HEK293 (cell line): Measurements from ENCODE around the gene HECTD4.

Experiments
- CTCF ChIA-PET: fragments of 350-600 bp; formaldehyde crosslinking; extraction: SDS; loops from one replicate; lab custom pipeline; 2021; ENCODE audit warnings: antibody characterized with exemption; lab: Yijun Ruan, JAX
- POLR2A ChIA-PET: fragments of 300-600 bp; formaldehyde crosslinking; extraction: SDS; loops from one replicate; lab custom pipeline; 2020; ENCODE audit warnings: antibody characterized with exemption, inconsistent platforms; lab: Yijun Ruan, JAX
- H3K27ac ChIP-seq: fragments of 200-500 bp; sonication (Bioruptor generic); 2 replicates; pipeline ENCODE4 v1.5.1; 2014; ENCODE audit warnings: low read depth, low read length, control low read depth, inconsistent platforms; ENCODE audit errors: extremely low read depth
- H3K36me3 ChIP-seq, 2 experiments: fragments of 200-500 bp in 1 of 2; sonication (Bioruptor generic) in 1 of 2; 1 replicate in 1 of 2; 2 replicates in 1 of 2; pipeline ENCODE4 v1.5.1; 2014 to 2017; ENCODE audit warnings: inconsistent platforms in 2 of 2, low read length in 2 of 2; ENCODE audit not compliant: control insufficient read depth in 2 of 2, insufficient read depth in 1 of 2
- H3K4me1 ChIP-seq: fragments of 200-500 bp; sonication (Bioruptor generic); 2 replicates; pipeline ENCODE4 v1.5.1; 2014; ENCODE audit warnings: mild to moderate bottlenecking, low read length, inconsistent platforms; ENCODE audit not compliant: control insufficient read depth, insufficient read depth
- H3K4me3 ChIP-seq: 2 replicates; pipeline ENCODE4 v1.5.1; 2011; ENCODE audit warnings: low read depth, mild to moderate bottlenecking, control low read depth, low read length, moderate library complexity
- H3K9me3 ChIP-seq: fragments of 200-500 bp; sonication (Bioruptor generic); 2 replicates; pipeline ENCODE4 v1.5.1; 2014; ENCODE audit warnings: low read depth, low read length, inconsistent platforms; ENCODE audit not compliant: control insufficient read depth, insufficient read depth
- BCL11B ChIP-seq: fragments of 450-650 bp; formaldehyde crosslinking; IDR thresholded peaks from 2 replicates; pipeline ENCODE4 v1.5.1; 2016; ENCODE audit warnings: low read depth, missing biosample characterization, missing genetic modification characterization
- GLI2 ChIP-seq: fragments of 450-650 bp; formaldehyde crosslinking; IDR thresholded peaks from 2 replicates; pipeline ENCODE4; 2017; ENCODE audit warnings: missing biosample characterization, missing genetic modification characterization, low read depth, borderline replicate concordance
- SP7 ChIP-seq: fragments of 450-650 bp; formaldehyde crosslinking; IDR thresholded peaks from 2 replicates; pipeline ENCODE4 v1.5.1; 2016; ENCODE audit warnings: missing biosample characterization, missing genetic modification characterization
- ZBTB20 ChIP-seq: fragments of 450-650 bp; formaldehyde crosslinking; IDR thresholded peaks from 2 replicates; pipeline ENCODE4 v1.5.1; 2016; ENCODE audit warnings: missing biosample characterization, missing genetic modification characterization
- ZBTB48 ChIP-seq: fragments of 450-650 bp; formaldehyde crosslinking; IDR thresholded peaks from 2 replicates; pipeline ENCODE4 v1.5.1; 2016; ENCODE audit warnings: missing biosample characterization, missing genetic modification characterization
- ZBTB7A ChIP-seq: fragments of 450-650 bp; formaldehyde crosslinking; IDR thresholded peaks from 2 replicates; pipeline ENCODE4 v1.5.1; 2016; ENCODE audit warnings: low read depth, missing biosample characterization, missing genetic modification characterization
- ZBTB8A ChIP-seq: fragments of 450-650 bp; formaldehyde crosslinking; IDR thresholded peaks from 2 replicates; pipeline ENCODE4 v1.5.1; 2016; ENCODE audit warnings: missing biosample characterization, missing genetic modification characterization
- ZFP37 ChIP-seq: fragments of 450-650 bp; formaldehyde crosslinking; IDR thresholded peaks from 2 replicates; pipeline ENCODE4 v1.5.1; 2016; ENCODE audit warnings: missing biosample characterization, missing genetic modification characterization
- ZNF10 ChIP-seq: fragments of 450-650 bp; formaldehyde crosslinking; IDR thresholded peaks from 2 replicates; pipeline ENCODE4 v1.5.1; 2017; ENCODE audit warnings: missing biosample characterization, missing genetic modification characterization
- ZNF239 ChIP-seq: fragments of 450-650 bp; formaldehyde crosslinking; IDR thresholded peaks from 2 replicates; pipeline ENCODE4 v1.5.1; 2016; ENCODE audit warnings: missing biosample characterization, missing genetic modification characterization
- ZNF391 ChIP-seq: fragments of 450-650 bp; formaldehyde crosslinking; IDR thresholded peaks from 2 replicates; pipeline ENCODE4 v1.5.1; 2016; ENCODE audit warnings: low read depth, missing biosample characterization, missing genetic modification characterization, borderline replicate concordance
- ZNF560 ChIP-seq: fragments of 450-650 bp; formaldehyde crosslinking; IDR thresholded peaks from 2 replicates; pipeline ENCODE4 v1.5.1; 2017; ENCODE audit warnings: missing biosample characterization, missing genetic modification characterization, borderline replicate concordance
- ZNF610 ChIP-seq: fragments of 450-650 bp; formaldehyde crosslinking; IDR thresholded peaks from 2 replicates; pipeline ENCODE4 v1.5.1; 2016; ENCODE audit warnings: missing biosample characterization, missing genetic modification characterization, borderline replicate concordance
- ZNF785 ChIP-seq: fragments of 450-650 bp; formaldehyde crosslinking; IDR thresholded peaks from 2 replicates; pipeline ENCODE4 v1.5.1; 2016; ENCODE audit warnings: missing biosample characterization, missing genetic modification characterization
- TF ChIP-seq, protein P1 (sequence below): fragments of 450-650 bp; formaldehyde crosslinking; IDR thresholded peaks from 2 replicates; pipeline ENCODE4 v1.5.1; 2016; ENCODE audit warnings: missing biosample characterization, missing genetic modification characterization
- TF ChIP-seq, protein P2 (sequence below): fragments of 450-650 bp; formaldehyde crosslinking; IDR thresholded peaks from 2 replicates; pipeline ENCODE4 v1.5.1; 2016; ENCODE audit warnings: missing biosample characterization, missing genetic modification characterization
- TF ChIP-seq, protein P3 (sequence below): fragments of 450-650 bp; formaldehyde crosslinking; IDR thresholded peaks from 2 replicates; pipeline ENCODE4 v1.5.1; 2016; ENCODE audit warnings: missing biosample characterization, missing genetic modification characterization
- TF ChIP-seq, protein P4 (sequence below): fragments of 450-650 bp; formaldehyde crosslinking; IDR thresholded peaks from 2 replicates; pipeline ENCODE4 v1.5.1; 2016; ENCODE audit warnings: missing biosample characterization, missing genetic modification characterization
- TF ChIP-seq, protein P5 (sequence below): fragments of 450-650 bp; formaldehyde crosslinking; IDR thresholded peaks from 2 replicates; pipeline ENCODE4 v1.5.1; 2016; ENCODE audit warnings: missing biosample characterization, missing genetic modification characterization

Gene HECTD4

DNA sequence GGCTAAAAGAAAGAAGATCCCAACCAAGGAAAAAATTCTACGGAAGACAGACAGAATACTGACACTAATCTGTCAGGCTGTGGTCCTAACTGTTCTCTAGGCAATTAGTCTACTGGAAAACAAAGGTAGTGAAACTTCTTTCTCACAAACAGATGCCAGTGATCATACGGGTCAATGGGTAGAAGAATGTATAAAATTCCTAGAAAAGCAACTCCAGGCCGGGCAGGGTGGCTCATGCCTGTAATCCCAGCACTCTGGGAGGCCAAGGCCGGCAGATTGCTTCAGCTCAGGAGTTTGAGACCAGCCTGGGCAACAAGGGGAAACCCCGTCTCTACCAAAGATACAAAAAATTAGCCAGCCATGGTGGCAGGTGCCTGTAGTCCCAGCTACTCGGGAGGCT lies 64.8 kb downstream of the HECTD4 start:
- Histone ChIP-seq H3K27ac (no peak overlapping the region), H3K4me1 (no peaks in the 10 kb centered on the region)
- POLR2A ChIA-PET = interaction anchor here (0.6 kb wide), 1 partner anchor 23 kb away, joined by 3 read pairs; no protein-coding TSS in a partner anchor

DNA sequence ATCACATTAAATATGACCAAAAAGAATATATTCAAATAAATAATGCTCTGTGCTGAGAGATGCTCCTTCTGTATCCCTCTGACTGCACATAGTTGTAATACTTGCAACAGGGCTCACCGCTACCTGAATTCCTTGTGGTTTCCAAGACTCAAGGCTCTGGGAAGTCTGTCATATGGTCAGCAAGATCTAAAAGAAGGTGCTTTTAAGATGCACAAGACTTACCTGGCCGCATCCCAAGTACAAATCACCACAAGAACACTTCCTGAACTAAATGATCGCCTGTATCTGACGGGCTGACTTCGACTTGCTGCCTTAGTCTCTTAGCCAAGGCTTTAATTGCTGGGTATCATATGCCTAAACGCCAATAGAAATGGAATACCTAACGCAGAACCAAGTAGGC lies 67.2 kb downstream of the HECTD4 start:
- ChIA-PET POLR2A (no interaction called here), CTCF (interaction anchor here (0.6 kb wide), 1 partner anchor 29 kb away, joined by 4 read pairs; no protein-coding TSS in a partner anchor)
- TF ChIP-seq, protein P1, sequence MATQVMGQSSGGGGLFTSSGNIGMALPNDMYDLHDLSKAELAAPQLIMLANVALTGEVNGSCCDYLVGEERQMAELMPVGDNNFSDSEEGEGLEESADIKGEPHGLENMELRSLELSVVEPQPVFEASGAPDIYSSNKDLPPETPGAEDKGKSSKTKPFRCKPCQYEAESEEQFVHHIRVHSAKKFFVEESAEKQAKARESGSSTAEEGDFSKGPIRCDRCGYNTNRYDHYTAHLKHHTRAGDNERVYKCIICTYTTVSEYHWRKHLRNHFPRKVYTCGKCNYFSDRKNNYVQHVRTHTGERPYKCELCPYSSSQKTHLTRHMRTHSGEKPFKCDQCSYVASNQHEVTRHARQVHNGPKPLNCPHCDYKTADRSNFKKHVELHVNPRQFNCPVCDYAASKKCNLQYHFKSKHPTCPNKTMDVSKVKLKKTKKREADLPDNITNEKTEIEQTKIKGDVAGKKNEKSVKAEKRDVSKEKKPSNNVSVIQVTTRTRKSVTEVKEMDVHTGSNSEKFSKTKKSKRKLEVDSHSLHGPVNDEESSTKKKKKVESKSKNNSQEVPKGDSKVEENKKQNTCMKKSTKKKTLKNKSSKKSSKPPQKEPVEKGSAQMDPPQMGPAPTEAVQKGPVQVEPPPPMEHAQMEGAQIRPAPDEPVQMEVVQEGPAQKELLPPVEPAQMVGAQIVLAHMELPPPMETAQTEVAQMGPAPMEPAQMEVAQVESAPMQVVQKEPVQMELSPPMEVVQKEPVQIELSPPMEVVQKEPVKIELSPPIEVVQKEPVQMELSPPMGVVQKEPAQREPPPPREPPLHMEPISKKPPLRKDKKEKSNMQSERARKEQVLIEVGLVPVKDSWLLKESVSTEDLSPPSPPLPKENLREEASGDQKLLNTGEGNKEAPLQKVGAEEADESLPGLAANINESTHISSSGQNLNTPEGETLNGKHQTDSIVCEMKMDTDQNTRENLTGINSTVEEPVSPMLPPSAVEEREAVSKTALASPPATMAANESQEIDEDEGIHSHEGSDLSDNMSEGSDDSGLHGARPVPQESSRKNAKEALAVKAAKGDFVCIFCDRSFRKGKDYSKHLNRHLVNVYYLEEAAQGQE (tag by site-specific recombination) = no peak
- TF ChIP-seq SP7 (tag by site-specific recombination) = peak; percentile 49; the same call in 1 of the 2 replicates
- TF ChIP-seq ZNF560 = no peak
- TF ChIP-seq ZBTB48 (tag by site-specific recombination) = no peak
- no peak for TF ChIP-seq ZNF610 (tag by site-specific recombination)
- no peak overlapping the region for H3K27ac ChIP-seq
- no peaks in the 10 kb centered on the region for H3K9me3 ChIP-seq
- no peaks in the 10 kb centered on the region for H3K4me1 ChIP-seq
- peaks cover 13 to 44% of the 10 kb centered on the region in 2 experiments for H3K36me3 ChIP-seq
- H3K4me3 ChIP-seq = no peak overlapping the region

More for the DNA sequence above, 64.8 kb downstream of the HECTD4 start:
- Histone ChIP-seq H3K9me3 (no peaks in the 10 kb centered on the region), H3K36me3 (peaks cover 10 to 39% of the 10 kb centered on the region in 2 experiments), H3K4me3 (no peak overlapping the region)
- CTCF ChIA-PET = no interaction called here
- no peak for TF ChIP-seq ZBTB8A (tag by site-specific recombination)
- TF ChIP-seq BCL11B (tag by site-specific recombination) = no peak
- TF ChIP-seq ZNF10 (tag by site-specific recombination) = no peak
- TF ChIP-seq ZNF391 = no peak
- no peak for TF ChIP-seq ZFP37 (tag by site-specific recombination)
- no peak for TF ChIP-seq ZBTB7A (tag by site-specific recombination)

DNA sequence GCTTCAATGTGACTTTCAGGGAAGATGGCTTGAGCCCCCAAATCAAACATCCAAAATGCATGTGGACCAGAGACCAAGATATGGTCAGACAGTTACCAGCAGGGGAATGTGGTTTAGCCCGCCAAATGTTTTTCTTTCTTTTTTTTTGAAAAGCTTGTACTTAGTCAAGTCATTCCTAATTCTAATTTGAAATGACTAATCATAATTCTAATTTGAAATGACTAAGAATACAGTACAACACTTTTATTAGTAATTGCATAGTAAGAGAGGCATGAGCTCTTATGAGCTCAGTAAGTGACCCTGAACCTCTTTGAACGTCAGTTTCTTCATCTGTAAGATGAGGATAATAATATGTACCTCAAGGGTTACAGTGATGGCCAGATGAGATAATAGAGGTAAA lies 72.4 kb downstream of the HECTD4 start:
- Histone ChIP-seq H3K36me3 (peaks cover 31 to 63% of the 10 kb centered on the region in 2 experiments), H3K4me3 (no peak overlapping the region), H3K4me1 (no peaks in the 10 kb centered on the region), H3K9me3 (no peaks in the 10 kb centered on the region), H3K27ac (no peak overlapping the region)
- CTCF ChIA-PET = interaction anchor here (0.6 kb wide), 1 partner anchor 22 kb away, joined by 3 read pairs; no protein-coding TSS in a partner anchor
- POLR2A ChIA-PET = interaction anchor here (0.6 kb wide), 1 partner anchor 46 kb away, joined by 3 read pairs; no protein-coding TSS in a partner anchor
- TF ChIP-seq, protein P2, sequence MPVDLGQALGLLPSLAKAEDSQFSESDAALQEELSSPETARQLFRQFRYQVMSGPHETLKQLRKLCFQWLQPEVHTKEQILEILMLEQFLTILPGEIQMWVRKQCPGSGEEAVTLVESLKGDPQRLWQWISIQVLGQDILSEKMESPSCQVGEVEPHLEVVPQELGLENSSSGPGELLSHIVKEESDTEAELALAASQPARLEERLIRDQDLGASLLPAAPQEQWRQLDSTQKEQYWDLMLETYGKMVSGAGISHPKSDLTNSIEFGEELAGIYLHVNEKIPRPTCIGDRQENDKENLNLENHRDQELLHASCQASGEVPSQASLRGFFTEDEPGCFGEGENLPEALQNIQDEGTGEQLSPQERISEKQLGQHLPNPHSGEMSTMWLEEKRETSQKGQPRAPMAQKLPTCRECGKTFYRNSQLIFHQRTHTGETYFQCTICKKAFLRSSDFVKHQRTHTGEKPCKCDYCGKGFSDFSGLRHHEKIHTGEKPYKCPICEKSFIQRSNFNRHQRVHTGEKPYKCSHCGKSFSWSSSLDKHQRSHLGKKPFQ (tag by site-specific recombination) = no peak
- TF ChIP-seq ZBTB20 (no peak), GLI2 (no peak), ZNF785 (no peak), ZNF560 (no peak), ZNF239 (tag by site-specific recombination) (no peak)
- TF ChIP-seq, protein P3, sequence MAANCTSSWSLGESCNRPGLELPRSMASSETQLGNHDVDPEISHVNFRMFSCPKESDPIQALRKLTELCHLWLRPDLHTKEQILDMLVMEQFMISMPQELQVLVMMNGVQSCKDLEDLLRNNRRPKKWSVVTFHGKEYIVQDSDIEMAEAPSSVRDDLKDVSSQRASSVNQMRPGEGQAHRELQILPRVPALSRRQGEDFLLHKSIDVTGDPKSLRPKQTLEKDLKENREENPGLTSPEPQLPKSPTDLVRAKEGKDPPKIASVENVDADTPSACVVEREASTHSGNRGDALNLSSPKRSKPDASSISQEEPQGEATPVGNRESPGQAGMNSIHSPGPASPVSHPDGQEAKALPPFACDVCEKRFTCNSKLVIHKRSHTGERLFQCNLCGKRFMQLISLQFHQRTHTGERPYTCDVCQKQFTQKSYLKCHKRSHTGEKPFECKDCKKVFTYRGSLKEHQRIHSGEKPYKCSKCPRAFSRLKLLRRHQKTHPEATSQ (tag by site-specific recombination) = no peak
- TF ChIP-seq, protein P4, sequence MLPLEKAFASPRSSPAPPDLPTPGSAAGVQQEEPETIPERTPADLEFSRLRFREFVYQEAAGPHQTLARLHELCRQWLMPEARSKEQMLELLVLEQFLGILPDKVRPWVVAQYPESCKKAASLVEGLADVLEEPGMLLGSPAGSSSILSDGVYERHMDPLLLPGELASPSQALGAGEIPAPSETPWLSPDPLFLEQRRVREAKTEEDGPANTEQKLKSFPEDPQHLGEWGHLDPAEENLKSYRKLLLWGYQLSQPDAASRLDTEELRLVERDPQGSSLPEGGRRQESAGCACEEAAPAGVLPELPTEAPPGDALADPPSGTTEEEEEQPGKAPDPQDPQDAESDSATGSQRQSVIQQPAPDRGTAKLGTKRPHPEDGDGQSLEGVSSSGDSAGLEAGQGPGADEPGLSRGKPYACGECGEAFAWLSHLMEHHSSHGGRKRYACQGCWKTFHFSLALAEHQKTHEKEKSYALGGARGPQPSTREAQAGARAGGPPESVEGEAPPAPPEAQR (tag by site-specific recombination) = no peak
- TF ChIP-seq, protein P5, sequence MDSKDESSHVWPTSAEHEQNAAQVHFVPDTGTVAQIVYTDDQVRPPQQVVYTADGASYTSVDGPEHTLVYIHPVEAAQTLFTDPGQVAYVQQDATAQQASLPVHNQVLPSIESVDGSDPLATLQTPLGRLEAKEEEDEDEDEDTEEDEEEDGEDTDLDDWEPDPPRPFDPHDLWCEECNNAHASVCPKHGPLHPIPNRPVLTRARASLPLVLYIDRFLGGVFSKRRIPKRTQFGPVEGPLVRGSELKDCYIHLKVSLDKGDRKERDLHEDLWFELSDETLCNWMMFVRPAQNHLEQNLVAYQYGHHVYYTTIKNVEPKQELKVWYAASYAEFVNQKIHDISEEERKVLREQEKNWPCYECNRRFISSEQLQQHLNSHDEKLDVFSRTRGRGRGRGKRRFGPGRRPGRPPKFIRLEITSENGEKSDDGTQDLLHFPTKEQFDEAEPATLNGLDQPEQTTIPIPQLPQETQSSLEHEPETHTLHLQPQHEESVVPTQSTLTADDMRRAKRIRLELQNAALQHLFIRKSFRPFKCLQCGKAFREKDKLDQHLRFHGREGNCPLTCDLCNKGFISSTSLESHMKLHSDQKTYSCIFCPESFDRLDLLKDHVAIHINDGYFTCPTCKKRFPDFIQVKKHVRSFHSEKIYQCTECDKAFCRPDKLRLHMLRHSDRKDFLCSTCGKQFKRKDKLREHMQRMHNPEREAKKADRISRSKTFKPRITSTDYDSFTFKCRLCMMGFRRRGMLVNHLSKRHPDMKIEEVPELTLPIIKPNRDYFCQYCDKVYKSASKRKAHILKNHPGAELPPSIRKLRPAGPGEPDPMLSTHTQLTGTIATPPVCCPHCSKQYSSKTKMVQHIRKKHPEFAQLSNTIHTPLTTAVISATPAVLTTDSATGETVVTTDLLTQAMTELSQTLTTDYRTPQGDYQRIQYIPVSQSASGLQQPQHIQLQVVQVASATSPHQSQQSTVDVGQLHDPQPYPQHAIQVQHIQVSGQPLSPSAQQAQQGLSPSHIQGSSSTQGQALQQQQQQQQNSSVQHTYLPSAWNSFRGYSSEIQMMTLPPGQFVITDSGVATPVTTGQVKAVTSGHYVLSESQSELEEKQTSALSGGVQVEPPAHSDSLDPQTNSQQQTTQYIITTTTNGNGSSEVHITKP (tag by site-specific recombination) = no peak
